GM12878 (cell line): ENCODE measurements around the gene NEB. TPM values are rescaled to one million over a fixed set of nuclear protein-coding genes. Genes with fewer than 3 reads are reported as not detected.

ENCODE experiments used
- ATAC-seq: fragments of 200-7000 bp; cut with Tn5 transposase; 3 replicates; pipeline ENCODE4 v1.9.1; 2020; ENCODE audit warnings: mild to moderate bottlenecking, moderate library complexity
- BruUV-seq: library from RNA; stranded (reverse); fragments of 400-500 nt; replicated peaks from 2 replicates; lab custom pipeline; 2021; lab: Mats Ljungman, UMichigan
- CTCF ChIA-PET: fragments of 300-600 bp; sonication (Branson Sonifier 250); formaldehyde crosslinking; extraction: SDS; loops from one replicate; lab custom pipeline; 2021; ENCODE audit warnings: inconsistent platforms; lab: Yijun Ruan, JAX
- POLR2A ChIA-PET: fragments of 350-600 bp; formaldehyde crosslinking; extraction: SDS; loops from one replicate; lab custom pipeline; 2021; ENCODE audit warnings: inconsistent platforms; lab: Charles Lee
- RAD21 ChIA-PET: fragments of 300-600 bp; sonication (Branson Sonifier 250); formaldehyde crosslinking; loops from one replicate; lab custom pipeline; 2023; ENCODE audit warnings: antibody characterized with exemption; ENCODE audit not compliant: unreplicated experiment; lab: Charles Lee
- SMC1A ChIA-PET: fragments of 300-600 bp; sonication (Branson Sonifier 250); formaldehyde crosslinking; loops from one replicate; lab custom pipeline; 2023; ENCODE audit not compliant: unreplicated experiment, uncharacterized antibody; lab: Charles Lee
- DNase-seq: peaks from one replicate; pipeline ENCODE4 v3.0.0-alpha.2; 2011; ENCODE audit warnings: low read depth, low spot score
- FAIRE-seq: peaks from 3 replicates; lab custom pipeline; 2011; peaks lifted over from hg19 to GRCh38; lab: Jason Lieb, UNC
- H2AFZ ChIP-seq: 2 replicates; pipeline ENCODE4 v1.6.0; 2011; ENCODE audit warnings: low read depth, low read length, control low read depth; ENCODE audit not compliant: control insufficient read depth
- H3K27ac ChIP-seq: 2 replicates; pipeline ENCODE4 v1.5.1; 2011; ENCODE audit warnings: control low read depth; ENCODE audit not compliant: control insufficient read depth, insufficient read depth
- H3K27me3 ChIP-seq, 2 experiments: replicated peaks in 1 of 2; 2 replicates each; pipeline versions ENCODE4 v1.6.0 to v1.6.1; 2011; ENCODE audit warnings: low read length in 1 of 2; ENCODE audit not compliant: control insufficient read depth in 2 of 2, insufficient read depth in 2 of 2
- H3K36me3 ChIP-seq, 2 experiments: 2 replicates each; pipeline ENCODE4 v1.5.1; 2011; ENCODE audit warnings: low read length in 1 of 2; ENCODE audit not compliant: control insufficient read depth in 2 of 2, insufficient read depth in 2 of 2
- H3K4me1 ChIP-seq: 2 replicates; pipeline ENCODE4 v1.6.1; 2011; ENCODE audit warnings: mild to moderate bottlenecking, low read length, moderate library complexity, mixed read lengths; ENCODE audit not compliant: control insufficient read depth, insufficient read depth
- H3K4me2 ChIP-seq: 2 replicates; pipeline ENCODE4 v1.6.0; 2011; ENCODE audit warnings: control low read depth; ENCODE audit not compliant: control insufficient read depth, insufficient read depth
- H3K4me3 ChIP-seq: fragments of 200-600 bp; sonication (generic); 2 replicates; pipeline ENCODE4 v1.5.1; 2016
- H3K79me2 ChIP-seq: 2 replicates; pipeline ENCODE4 v1.6.0; 2011; ENCODE audit warnings: low read length; ENCODE audit not compliant: control insufficient read depth, insufficient read depth
- H3K9ac ChIP-seq: 2 replicates; pipeline ENCODE4 v1.8.0; 2011; ENCODE audit warnings: low read length, control low read depth, mixed read lengths; ENCODE audit not compliant: control insufficient read depth, insufficient read depth
- H3K9me3 ChIP-seq: replicated peaks from 3 replicates; pipeline ENCODE4 v1.5.1; 2011; ENCODE audit warnings: mild to moderate bottlenecking, low read length; ENCODE audit not compliant: control insufficient read depth, insufficient read depth
- H4K20me1 ChIP-seq: 2 replicates; pipeline ENCODE4 v1.6.0; 2011; ENCODE audit not compliant: control insufficient read depth, insufficient read depth
- NFXL1 ChIP-seq: fragments of 450-650 bp; IDR thresholded peaks from 2 replicates; pipeline ENCODE4 v1.6.1; 2017; ENCODE audit warnings: antibody characterized with exemption, mild to moderate bottlenecking, borderline replicate concordance
- NR2F1 ChIP-seq: fragments of 450-650 bp; conservative IDR thresholded peaks from 2 replicates; pipeline ENCODE4 v1.6.1; 2017; ENCODE audit warnings: mild to moderate bottlenecking
- RUNX3 ChIP-seq: IDR thresholded peaks from 2 replicates; pipeline ENCODE4 v1.6.1; 2012; ENCODE audit warnings: low read length, inconsistent platforms
- SKIL ChIP-seq: fragments of 450-650 bp; IDR thresholded peaks from 2 replicates; pipeline ENCODE4 v1.6.1; 2017; ENCODE audit warnings: mild to moderate bottlenecking, low read depth, inconsistent platforms; ENCODE audit not compliant: poor library complexity, severe bottlenecking
- SMAD5 ChIP-seq: IDR thresholded peaks from 2 replicates; pipeline ENCODE4 v1.6.1; 2016; ENCODE audit warnings: antibody characterized with exemption, low read depth
- SPI1 ChIP-seq: IDR thresholded peaks from 2 replicates; pipeline ENCODE4 v1.6.1; 2011; ENCODE audit warnings: low read depth, mild to moderate bottlenecking, low read length, moderate library complexity, borderline replicate concordance; ENCODE audit not compliant: insufficient read depth
- STAT1 ChIP-seq: fragments of 450-650 bp; conservative IDR thresholded peaks from 2 replicates; pipeline ENCODE4 v1.6.1; 2014; ENCODE audit warnings: antibody characterized with exemption, mild to moderate bottlenecking
- USF1 ChIP-seq: IDR thresholded peaks from 2 replicates; pipeline ENCODE4 v1.6.1; 2011; ENCODE audit warnings: borderline replicate concordance, low read depth, mild to moderate bottlenecking, moderate library complexity, mixed read lengths, low read length; ENCODE audit not compliant: insufficient read depth; ENCODE audit errors: extremely low read length
- WGBS: methylation state at CpG from one replicate; pipeline ENCODE4 v1.1.6; 2016; ENCODE audit warnings: low lambda C conversion rate; ENCODE audit not compliant: insufficient replicate concordance, insufficient coverage; ENCODE audit errors: missing lambda C conversion rate; 5-methylcytosine and 5-hydroxymethylcytosine counted together
- in situ Hi-C: fragments of 300-500 bp; cut with MboI; formaldehyde crosslinking; loops from 9 replicates; pipeline ENCODE4 v1.14.3; 2018; ENCODE audit warnings: mixed read lengths
- intact Hi-C: fragments of 100-400 bp; cut with micrococcal nuclease; formaldehyde crosslinking; loops from one replicate; pipeline ENCODE4 v1.14.2; 2022; ENCODE audit not compliant: unreplicated experiment
- polyA plus RNA-seq, 11 experiments: library from polyadenylated mRNA; depleted of rRNA in 4 of 11; unstranded in 6 of 11; stranded (reverse) in 5 of 11; fragments of >200 nt; fragmentation: Nextera tagmentation in 4 of 11; fragmentation: Illumina TruSeq in 1 of 11; extraction: Ambion mirVana in 4 of 11; extraction: Trizol in 1 of 11; gene quantifications; 1 replicate in 1 of 11; 2 replicates in 10 of 11; pipeline versions ENCODE4 v1.2.1 to v1.2.3, GENCODE V29; 2011 to 2016; ENCODE audit warnings: inconsistent platforms in 2 of 11, missing spikeins in 2 of 11, low read depth in 1 of 11
- total RNA-seq, 4 experiments: library from RNA; depleted of rRNA in 3 of 4; stranded (reverse); fragments of >200 nt in 3 of 4; fragmentation: Illumina TruSeq in 1 of 4; extraction: Trizol in 1 of 4; gene quantifications; 2 replicates each; pipeline versions ENCODE4 v1.2.1 to v1.2.3, GENCODE V29; 2013 to 2021
- TF ChIP-seq, protein P1 (sequence below): fragments of 450-650 bp; conservative IDR thresholded peaks from 2 replicates; pipeline ENCODE4 v1.6.1; 2017; ENCODE audit warnings: mild to moderate bottlenecking, moderate library complexity

Gene NEB
- total and polyA plus RNA-seq, 10 of the 15 experiments (the other 5 are each of a cell fraction or from before 2014, with no cell fraction given): 0.04 to 0.77 (median 0.12) TPM

DNA sequence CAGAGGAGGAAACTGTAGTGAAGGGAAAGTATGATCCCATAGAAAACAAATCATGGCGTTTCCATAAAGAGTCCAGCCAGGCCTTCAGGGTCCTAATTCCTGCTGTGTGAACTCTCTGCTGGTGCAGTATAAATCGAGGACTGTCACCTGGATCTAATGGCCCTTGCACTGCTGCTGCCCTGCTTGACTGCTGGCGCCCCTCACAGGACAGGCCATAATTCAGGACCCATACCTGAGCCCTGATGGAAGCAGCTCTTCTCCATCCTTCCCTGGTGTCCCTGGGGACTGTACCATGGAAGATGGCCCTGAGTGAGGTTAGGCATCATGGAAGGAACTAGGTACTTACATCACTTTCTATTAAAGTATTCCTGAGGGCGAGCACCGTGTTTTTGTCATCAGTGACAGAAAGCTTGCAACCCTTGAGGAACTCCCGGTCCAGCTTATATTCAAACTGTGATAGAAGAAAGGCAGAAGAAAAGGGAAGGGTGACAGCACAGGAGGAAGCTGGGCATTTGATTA lies 207.6 kb downstream of the NEB start:
- Histone ChIP-seq H3K9ac (no peak overlapping the region), H3K4me3 (no peak overlapping the region), H3K4me1 (no peaks in the 10 kb centered on the region), H3K4me2 (no peak overlapping the region), H3K9me3 (no peaks in the 10 kb centered on the region), H3K36me3 (no peaks in the 10 kb centered on the region), H2AFZ (no peak overlapping the region), H3K79me2 (no peaks in the 10 kb centered on the region), H3K27me3 (no peaks in the 10 kb centered on the region), H3K27ac (no peak overlapping the region), H4K20me1 (no peaks in the 10 kb centered on the region)
- ATAC-seq: no peak
- DNase-seq: no peak
- POLR2A ChIA-PET: no interaction called here
- intact Hi-C loops: no loop called here
- RAD21 ChIA-PET: no interaction called here
- TF ChIP-seq, protein P1, sequence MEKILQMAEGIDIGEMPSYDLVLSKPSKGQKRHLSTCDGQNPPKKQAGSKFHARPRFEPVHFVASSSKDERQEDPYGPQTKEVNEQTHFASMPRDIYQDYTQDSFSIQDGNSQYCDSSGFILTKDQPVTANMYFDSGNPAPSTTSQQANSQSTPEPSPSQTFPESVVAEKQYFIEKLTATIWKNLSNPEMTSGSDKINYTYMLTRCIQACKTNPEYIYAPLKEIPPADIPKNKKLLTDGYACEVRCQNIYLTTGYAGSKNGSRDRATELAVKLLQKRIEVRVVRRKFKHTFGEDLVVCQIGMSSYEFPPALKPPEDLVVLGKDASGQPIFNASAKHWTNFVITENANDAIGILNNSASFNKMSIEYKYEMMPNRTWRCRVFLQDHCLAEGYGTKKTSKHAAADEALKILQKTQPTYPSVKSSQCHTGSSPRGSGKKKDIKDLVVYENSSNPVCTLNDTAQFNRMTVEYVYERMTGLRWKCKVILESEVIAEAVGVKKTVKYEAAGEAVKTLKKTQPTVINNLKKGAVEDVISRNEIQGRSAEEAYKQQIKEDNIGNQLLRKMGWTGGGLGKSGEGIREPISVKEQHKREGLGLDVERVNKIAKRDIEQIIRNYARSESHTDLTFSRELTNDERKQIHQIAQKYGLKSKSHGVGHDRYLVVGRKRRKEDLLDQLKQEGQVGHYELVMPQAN: no peak
- TF ChIP-seq STAT1: no peak
- no peak for TF ChIP-seq USF1
- TF ChIP-seq SPI1: no peak
- no peak for TF ChIP-seq SMAD5
- no peak for TF ChIP-seq NFXL1
- TF ChIP-seq NR2F1: no peak
- TF ChIP-seq RUNX3: no peak
- no peak for TF ChIP-seq SKIL
- WGBS: 37% methylated on average over 6 of the region's 6 CpGs
- CTCF ChIA-PET: no interaction called here
- no peak for FAIRE-seq
- no TSS peak for BruUV-seq
- in situ Hi-C loops: no loop called here
- SMC1A ChIA-PET: no interaction called here
